HFF-Myc (cell line): Measurements from ENCODE around the gene TGFB2.

Source experiments
- DNase-seq: peaks from one replicate; pipeline ENCODE4 v3.0.0-alpha.2; 2011; ENCODE audit warnings: low read depth; ENCODE audit errors: extremely low read depth
- H3K4me3 ChIP-seq: replicated peaks from 2 replicates; pipeline ENCODE4 v1.5.1; 2011; ENCODE audit warnings: low read depth, mild to moderate bottlenecking, control low read depth, low read length
- TF ChIP-seq, protein P1 (sequence below): IDR thresholded peaks from 2 replicates; pipeline ENCODE4 v1.5.1; 2012; ENCODE audit warnings: mild to moderate bottlenecking, low read depth, low read length, control low read depth; ENCODE audit errors: missing control alignments

Gene TGFB2

DNA sequence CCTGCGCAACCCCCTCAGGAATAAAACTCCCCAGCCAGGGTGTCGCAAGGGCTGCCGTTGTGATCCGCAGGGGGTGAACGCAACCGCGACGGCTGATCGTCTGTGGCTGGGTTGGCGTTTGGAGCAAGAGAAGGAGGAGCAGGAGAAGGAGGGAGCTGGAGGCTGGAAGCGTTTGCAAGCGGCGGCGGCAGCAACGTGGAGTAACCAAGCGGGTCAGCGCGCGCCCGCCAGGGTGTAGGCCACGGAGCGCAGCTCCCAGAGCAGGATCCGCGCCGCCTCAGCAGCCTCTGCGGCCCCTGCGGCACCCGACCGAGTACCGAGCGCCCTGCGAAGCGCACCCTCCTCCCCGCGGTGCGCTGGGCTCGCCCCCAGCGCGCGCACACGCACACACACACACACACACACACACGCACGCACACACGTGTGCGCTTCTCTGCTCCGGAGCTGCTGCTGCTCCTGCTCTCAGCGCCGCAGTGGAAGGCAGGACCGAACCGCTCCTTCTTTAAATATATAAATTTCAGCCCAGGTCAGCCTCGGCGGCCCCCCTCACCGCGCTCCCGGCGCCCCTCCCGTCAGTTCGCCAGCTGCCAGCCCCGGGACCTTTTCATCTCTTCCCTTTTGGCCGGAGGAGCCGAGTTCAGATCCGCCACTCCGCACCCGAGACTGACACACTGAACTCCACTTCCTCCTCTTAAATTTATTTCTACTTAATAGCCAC lies 696 bp downstream of the TGFB2 start:
- no peak for DNase-seq
- peak overlapping the region; percentile 68 for H3K4me3 ChIP-seq
- TF ChIP-seq, protein P1, sequence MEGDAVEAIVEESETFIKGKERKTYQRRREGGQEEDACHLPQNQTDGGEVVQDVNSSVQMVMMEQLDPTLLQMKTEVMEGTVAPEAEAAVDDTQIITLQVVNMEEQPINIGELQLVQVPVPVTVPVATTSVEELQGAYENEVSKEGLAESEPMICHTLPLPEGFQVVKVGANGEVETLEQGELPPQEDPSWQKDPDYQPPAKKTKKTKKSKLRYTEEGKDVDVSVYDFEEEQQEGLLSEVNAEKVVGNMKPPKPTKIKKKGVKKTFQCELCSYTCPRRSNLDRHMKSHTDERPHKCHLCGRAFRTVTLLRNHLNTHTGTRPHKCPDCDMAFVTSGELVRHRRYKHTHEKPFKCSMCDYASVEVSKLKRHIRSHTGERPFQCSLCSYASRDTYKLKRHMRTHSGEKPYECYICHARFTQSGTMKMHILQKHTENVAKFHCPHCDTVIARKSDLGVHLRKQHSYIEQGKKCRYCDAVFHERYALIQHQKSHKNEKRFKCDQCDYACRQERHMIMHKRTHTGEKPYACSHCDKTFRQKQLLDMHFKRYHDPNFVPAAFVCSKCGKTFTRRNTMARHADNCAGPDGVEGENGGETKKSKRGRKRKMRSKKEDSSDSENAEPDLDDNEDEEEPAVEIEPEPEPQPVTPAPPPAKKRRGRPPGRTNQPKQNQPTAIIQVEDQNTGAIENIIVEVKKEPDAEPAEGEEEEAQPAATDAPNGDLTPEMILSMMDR = no peak

DNA sequence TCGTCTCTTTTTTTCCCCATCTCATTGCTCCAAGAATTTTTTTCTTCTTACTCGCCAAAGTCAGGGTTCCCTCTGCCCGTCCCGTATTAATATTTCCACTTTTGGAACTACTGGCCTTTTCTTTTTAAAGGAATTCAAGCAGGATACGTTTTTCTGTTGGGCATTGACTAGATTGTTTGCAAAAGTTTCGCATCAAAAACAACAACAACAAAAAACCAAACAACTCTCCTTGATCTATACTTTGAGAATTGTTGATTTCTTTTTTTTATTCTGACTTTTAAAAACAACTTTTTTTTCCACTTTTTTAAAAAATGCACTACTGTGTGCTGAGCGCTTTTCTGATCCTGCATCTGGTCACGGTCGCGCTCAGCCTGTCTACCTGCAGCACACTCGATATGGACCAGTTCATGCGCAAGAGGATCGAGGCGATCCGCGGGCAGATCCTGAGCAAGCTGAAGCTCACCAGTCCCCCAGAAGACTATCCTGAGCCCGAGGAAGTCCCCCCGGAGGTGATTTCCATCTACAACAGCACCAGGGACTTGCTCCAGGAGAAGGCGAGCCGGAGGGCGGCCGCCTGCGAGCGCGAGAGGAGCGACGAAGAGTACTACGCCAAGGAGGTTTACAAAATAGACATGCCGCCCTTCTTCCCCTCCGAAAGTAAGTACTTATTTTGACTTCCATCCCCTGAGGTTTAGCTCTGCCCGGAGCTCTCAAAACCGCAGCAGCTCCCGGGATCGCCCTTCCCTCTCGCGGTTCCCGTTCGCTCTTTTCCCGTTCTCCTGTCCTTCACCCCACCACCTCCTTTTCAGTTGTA lies 1.5 kb downstream of the TGFB2 start:
- peak overlapping the region; percentile 68 for H3K4me3 ChIP-seq
- DNase-seq = no peak
- TF ChIP-seq, protein P1 = no peak

DNA sequence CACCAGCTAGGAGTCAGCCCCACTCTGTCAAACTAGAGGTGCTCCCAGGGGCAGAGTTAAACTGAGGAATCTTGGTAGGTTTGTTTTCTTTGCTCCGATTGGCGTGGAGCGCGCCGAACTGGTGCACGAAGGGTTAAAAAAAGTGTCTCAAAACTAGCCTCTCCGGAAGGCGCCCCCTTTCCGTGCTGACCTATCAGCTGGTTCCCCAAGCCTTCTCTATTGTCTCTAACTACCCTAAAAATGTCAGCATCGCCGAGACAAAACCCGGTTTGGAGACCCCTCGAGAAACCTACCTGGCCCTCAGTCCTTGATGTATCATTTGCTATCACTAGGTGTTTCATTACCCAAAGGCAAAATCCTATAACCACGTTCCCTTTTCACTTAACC lies 2.2 kb downstream of the TGFB2 start:
- TF ChIP-seq, protein P1 = no peak
- DNase-seq = no peak
- peak overlapping the region; percentile 68 for H3K4me3 ChIP-seq

DNA sequence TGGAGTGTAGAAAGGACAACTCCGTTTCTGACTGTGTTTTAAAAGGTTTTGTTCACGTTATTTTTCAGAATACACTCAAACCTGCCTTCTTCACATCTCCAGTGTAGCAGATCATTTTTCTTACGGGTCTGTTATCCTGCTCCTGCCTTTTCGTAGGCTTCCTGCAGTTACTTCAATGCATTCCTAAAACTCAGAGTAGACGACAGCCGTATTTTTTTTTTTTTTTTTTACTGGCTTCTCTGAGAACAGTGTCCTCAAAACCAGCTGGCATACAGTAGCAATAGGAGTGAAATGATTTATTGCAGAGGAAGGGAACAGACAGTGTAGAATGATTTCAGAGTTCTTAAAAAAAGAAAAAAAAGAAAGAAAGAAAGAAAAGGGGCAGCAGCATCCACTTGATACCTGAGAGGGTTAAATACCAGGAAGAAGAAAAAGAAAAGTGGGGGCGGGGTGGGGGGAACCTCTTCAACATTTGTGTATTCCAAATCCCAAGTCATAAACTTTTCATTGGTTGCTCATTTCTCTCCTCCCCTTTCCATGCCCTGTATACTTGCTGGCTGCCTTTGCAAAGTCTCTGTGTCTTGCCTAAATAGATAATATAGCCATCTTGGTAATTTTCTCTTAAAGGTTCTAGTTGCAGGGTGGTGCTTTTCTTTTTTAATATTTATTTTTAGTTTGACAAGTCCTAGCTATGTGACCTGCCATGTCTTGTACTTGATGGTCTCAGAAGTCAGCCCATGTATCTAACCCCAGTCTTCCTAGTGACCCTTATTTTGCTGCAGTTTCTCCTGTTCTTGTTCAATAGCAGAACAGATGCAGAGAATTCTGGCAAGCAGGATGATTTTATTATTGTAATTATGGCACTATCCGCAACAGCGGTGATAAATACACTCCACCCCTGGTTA lies 2.8 kb downstream of the TGFB2 start:
- DNase-seq = no peak
- H3K4me3 ChIP-seq = peak overlapping the region; percentile 68
- TF ChIP-seq, protein P1 = no peak

DNA sequence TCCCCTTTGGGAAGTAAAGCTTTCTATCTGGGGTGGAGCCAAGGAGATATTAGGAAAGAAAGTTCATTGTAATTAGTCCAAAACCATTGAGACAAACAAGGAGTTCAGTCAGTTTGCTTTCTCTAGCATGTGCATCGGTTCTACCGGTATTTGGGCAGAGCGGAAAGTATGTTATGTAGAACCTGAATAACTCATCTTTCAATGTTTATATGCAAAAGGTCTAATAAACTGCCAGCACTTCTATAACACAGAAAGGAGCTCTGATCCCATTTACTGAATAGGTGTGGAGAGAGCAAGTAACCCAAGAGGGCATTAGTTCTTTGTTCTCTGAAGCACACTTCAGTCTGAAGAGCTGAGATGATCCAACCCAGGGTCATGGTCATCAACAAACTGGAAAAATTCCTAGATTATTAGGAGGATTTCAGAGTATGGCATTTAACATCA lies 3.5 kb downstream of the TGFB2 start:
- TF ChIP-seq, protein P1 = no peak
- H3K4me3 ChIP-seq = peak overlapping the region; percentile 68
- no peak for DNase-seq

DNA sequence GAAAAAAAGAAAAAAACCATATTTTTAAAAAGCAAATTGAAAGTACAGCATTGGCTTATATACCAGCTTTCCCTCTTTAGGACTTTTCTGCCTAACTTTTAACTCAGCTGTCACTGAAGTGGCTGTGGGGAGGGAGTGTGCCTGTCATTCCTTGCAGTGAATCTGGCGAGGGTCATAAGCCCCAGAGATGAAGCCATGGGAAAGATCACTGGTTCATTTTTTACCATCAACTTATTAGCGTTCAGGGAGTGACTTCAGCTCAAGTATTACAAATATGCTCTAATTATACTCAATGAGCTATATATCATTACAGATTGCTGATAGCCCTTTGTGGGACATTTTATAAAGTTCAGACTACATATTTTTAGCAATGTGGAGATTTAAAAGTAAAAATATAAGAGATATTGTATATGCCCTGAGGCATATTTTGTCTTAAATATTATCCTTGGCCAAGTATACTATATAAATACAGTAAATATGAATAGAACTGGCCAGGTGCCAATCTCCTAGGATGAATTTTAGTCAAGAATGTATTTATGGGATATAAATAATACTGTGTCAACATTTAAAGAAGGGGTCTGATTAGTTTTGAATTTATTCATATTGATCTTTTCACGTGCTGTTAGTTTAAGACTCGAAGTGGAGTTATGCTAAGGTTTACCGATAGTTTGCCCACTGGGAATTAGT lies 4.4 kb downstream of the TGFB2 start:
- H3K4me3 ChIP-seq = no peak overlapping the region
- TF ChIP-seq, protein P1 = no peak
- DNase-seq = no peak
